Stimulated activated CD4-positive, alpha-beta T cell treated with anti-CD3 and anti-CD28 coated beads, Interleukin-15, amount 100 ng/mL, for 24 hours (primary cell): ENCODE results near the gene TNRC6C.
"Not testable (repeated sequence)": the region's sequence is repeated elsewhere in the genome, so short reads cannot be mapped to it uniquely, and the experiment has no call there.

ENCODE experiments used
- DNase-seq: peaks from one replicate; pipeline ENCODE4 v3.0.0-alpha.2; 2020

The TNRC6C gene

DNA sequence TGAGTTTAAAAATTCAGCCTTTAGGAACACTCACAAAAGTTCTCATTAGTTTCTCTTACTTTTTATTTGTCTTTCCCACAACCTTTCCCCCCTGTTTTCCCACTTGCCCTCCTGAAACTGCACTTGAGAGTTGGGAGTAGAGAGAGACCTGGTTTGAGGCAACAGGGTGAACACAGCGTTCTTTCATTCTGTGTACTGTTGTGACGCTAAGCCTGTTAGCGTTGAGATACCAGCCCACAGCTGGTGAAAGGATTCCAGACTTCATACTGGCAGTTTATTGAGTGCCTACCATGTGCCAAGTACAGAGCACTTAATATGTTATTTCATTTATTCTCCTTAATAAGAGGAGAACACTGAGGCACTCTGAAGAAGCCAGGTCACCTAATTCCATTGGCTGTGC is 10.3 kb downstream of the TNRC6C start:
- DNase-seq = no peak

GRCh38 chr17:77972271-77972670 is 13.8 kb downstream of the TNRC6C start:
- DNase-seq = not testable (repeated sequence)

DNA sequence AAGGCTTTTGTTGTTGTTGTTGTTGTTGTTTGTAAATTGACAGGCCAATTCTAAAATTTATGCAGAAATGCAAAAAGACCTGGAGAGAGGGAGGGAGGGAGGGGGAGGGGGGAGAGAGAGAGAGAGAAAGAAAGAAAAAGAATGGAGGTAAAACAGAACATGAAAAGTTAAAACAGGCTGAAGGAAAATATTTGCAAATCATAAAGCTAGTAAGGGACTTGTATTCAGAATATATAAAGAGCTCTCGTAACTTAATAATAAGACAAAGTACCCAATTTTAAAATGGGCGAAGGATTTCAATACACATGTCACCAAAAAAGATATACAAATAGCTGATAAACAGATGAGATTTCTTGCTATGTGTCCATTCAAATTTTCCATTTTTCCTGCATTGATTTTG is 15.4 kb downstream of the TNRC6C start:
- no peak for DNase-seq

GRCh38 chr17:77974396-77974795 is 15.9 kb downstream of the TNRC6C start:
- no peak for DNase-seq

DNA sequence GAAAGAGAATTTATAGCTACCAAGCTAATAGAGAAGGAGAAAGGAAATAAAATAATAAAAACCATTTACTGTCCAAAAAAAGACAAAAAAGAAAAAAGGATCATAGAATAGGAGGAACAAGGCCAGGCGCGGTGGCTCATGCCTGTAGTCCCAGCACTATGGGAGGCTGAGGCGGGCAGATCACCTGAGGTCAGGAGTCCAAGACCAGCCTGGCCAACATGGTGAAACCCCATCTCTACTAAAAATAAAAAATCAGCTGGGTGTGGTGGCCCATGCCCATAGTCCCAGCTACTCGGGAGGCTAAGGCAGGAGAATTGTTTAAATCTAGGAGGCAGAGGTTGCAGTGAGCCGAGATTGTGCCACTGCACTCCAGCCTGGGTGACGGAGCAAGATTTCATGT is 23.9 kb downstream of the TNRC6C start:
- not testable (repeated sequence) for DNase-seq

GRCh38 chr17:77990301-77990700 is 31.8 kb downstream of the TNRC6C start:
- DNase-seq = no peak

DNA sequence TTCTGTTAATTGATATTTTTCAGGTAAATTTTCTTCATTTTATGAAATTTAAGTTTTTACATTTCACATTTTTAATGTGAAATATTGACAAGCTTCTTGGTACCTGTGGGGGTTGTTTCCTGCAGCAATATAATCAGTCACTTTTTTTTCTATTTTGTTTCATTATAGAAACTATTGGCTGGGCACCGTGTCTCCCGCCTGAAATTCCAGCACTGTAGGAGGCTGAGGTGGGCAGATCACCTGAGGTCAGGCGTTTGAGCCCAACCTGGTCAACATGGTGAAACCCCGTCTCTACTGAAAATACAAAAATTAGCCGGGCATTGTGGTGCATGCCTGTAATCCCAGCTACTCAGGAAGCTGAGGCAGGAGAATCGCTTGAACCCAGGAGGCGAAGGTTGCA is 35.2 kb downstream of the TNRC6C start:
- not testable (repeated sequence) for DNase-seq

GRCh38 chr17:77995146-77995852 is 36.8 kb downstream of the TNRC6C start:
- DNase-seq = peak; percentile 35

- DNase-seq = no peak
Measured at GRCh38 chr17:77996256-77996655, 37.8 kb downstream of the TNRC6C start.

DNA sequence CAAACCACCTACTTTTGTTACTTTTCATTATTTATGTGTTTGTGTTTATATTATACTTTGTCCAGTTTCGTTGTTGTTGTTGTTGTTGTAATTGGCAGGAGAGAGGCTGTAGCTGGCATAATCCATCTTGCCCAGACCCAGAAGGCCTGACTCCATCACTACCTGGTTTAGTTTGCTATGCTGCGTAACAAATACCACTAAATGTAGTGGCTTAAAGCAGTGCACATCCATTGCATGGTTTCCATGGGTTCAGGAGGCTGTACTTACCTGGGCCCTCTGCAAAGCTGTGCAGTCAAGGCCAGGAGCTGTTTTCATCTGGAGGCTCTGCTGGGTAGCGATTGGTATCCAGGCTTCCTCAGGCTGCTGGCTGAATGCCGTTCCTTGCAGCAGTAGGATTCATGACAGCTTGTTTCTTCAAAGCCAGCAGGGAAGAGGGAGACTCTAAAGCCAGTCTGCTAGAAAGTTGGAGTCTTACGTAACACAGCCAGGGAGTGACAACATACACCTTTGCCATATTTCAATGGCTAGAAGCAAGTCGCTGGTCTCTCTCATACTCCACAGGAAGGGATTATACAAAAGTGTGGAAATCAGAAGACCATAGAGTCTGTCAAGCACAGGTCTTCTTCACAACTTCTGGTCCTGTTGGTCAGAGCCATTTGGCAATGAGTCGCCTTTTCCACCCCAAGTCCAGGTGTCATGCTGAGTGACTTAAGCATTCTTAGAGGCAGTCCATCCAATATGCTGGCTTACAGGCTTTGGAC is 41.1 kb downstream of the TNRC6C start:
- peak; percentile 14 for DNase-seq

DNA sequence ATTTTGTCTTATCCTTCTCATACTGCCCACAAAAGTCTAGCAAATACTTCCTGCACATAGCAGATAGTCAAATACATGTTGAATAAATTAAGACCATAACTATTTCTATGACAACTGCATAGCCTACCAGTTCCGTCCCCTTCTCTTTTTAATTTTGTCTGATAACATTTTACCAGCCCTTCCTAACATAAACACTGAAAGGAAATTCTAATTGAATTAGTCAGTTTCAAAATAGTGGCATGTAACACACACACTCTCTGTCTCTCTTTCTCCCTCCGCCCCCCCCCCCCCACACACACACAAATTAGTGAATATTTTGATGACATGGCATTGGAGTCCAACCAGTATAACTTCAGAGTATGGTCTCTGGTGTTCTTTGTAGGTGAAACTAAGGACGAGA is 41.8 kb downstream of the TNRC6C start:
- DNase-seq = no peak

- DNase-seq = no peak
Measured at GRCh38 chr17:78001182-78001581, 42.7 kb downstream of the TNRC6C start.

GRCh38 chr17:78001612-78002011 is 43.1 kb downstream of the TNRC6C start:
- DNase-seq = no peak

DNA sequence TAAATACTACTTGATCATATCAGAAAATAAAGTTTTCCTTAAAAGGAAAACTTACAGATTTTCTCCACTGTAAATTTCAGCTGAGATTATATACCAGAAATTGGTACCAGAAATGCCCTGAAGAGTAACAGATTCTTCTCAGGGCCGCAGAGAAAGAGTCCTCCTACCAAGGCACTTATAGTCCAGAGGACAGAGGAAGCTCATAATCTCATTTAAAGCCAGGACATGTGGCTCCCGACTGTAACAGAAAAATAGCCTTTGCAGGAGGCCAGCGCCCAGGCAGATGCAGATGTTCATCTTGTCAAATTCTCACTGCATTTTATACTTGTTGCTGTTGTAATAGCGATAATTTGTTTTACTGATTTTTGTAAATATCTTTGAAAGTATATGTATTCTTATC is 43.7 kb downstream of the TNRC6C start:
- no peak for DNase-seq

- DNase-seq = no peak
Measured at GRCh38 chr17:78005452-78006171, 47.1 kb downstream of the TNRC6C start.

DNA sequence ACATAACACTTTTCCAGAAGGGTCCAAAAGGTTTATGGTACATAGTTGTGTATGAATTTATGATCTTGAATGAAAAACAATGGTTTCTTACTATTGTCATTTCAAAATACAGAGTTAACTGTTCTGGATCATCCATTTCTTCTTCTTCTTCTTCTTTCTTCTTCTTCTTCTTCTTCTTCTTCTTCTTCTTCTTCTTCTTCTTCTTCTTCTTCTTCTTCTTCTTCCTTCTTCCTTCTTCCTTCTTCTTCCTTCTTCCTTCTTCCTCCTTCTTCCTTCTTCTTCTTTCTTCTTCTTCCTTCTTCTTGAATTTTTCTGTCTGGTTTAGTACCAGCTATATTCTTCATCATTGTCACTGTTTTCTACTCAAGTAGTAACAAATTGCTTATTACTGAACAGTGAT is 47.8 kb downstream of the TNRC6C start:
- DNase-seq = no peak

DNA sequence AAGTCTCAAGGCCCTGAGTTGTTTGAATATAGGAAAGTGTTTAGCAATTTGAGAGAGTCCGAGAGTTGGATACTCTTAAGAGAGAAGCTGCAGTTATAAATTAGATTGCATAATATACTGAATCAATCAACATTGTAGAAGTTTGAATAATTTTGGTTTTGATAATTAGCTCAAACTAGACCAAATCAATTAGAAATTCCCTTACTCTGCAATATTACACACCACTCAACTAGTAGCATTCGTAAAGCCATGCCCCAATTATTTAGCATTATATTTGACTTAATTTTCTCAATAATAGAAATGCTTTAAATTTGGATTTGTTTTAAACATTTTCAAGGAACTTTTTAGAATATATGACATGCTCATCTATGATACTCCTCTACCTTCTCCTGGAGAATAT is 49.1 kb downstream of the TNRC6C start:
- no peak for DNase-seq

DNA sequence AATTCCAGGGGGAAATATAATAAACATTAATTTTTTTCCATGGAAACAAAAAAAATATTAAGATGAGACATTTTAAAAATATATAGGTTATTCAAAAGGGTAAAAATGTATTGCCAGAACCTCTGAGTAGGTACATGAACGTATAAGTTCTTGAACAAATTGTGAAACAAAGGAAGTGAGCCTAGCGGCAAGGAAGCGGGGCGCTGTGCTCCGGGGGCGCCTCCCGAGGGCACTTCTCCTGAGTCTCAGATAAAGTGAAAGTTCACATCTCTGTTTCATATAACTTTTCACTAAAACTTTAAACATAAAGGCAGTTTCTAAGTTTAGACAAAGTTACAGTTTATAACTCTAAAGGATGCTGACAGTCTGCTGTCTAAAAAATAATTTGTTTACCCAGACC is 52.3 kb downstream of the TNRC6C start:
- peak; percentile 18 for DNase-seq

GRCh38 chr17:78012428-78012827 is 53.9 kb downstream of the TNRC6C start:
- DNase-seq = no peak

GRCh38 chr17:78013683-78014467 is 55.4 kb downstream of the TNRC6C start:
- DNase-seq = peak; percentile 50

DNA sequence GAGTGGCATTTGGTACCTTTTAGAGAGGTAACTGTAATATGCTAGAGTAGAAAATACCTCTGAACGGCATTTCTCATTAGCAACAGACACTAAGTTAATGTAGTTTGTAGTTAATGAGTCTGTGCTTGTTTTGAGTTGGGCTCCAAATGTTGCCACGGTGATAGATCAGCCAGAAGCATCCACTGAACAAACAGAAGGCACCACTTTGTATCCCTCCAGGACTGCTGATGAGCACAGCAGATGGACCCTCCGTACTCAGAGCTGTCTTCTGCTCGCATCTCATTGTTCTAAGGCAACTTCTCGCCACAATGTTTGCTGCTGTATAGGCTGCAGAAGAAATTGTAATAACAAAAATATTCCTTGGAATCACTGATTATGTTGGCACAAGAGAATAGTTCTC is 56.1 kb downstream of the TNRC6C start:
- DNase-seq = no peak

DNA sequence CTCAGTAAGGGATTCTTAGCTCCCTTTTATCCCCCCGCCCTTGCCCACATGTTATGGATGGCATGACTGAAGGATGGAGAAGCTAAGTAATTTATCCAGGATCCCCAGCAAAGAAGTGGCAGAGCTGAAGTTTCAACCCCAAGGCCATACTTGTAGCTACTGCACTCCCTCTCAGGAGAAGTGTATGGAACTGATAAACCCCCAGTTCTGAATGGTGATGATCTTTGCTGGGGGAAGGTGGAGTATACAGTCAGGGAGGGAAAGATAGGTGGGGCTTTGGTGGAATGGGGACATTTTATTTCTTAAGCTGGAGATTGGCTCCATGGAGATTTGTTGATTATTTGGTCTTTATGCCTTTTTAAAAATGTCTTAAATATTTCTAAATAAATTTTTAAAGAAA is 58.3 kb downstream of the TNRC6C start:
- no peak for DNase-seq

GRCh38 chr17:78019367-78019975 is 61.0 kb downstream of the TNRC6C start:
- no peak for DNase-seq
